Central memory CD8-positive, alpha-beta T cell (primary cell): ENCODE results near the gene SLIT1.

Experiments
- ATAC-seq: fragments of 150-1000 bp; cut with Tn5 transposase; replicated peaks from 2 replicates; pipeline ENCODE4 v1.10.0; 2022; ENCODE audit warnings: mild to moderate bottlenecking, moderate FRiP score, moderate number of reproducible peaks; ENCODE audit not compliant: poor library complexity, severe bottlenecking; ENCODE audit errors: extremely low read depth
- DNase-seq, 2 donors: peaks; one replicate each; pipeline ENCODE4 v3.0.0; 2021; ENCODE audit warnings: low spot score in 2 of 2
- H3K27ac Mint-ChIP-seq: one replicate; pipeline ENCODE4 v1.8.0; 2022; ENCODE audit warnings: low read depth, mild to moderate bottlenecking, moderate library complexity, mixed read lengths
- H3K27me3 Mint-ChIP-seq: one replicate; pipeline ENCODE4 v1.8.0; 2022; ENCODE audit warnings: mixed read lengths
- H3K36me3 Mint-ChIP-seq: one replicate; pipeline ENCODE4 v1.8.0; 2022; ENCODE audit warnings: mild to moderate bottlenecking, moderate library complexity, mixed read lengths; ENCODE audit not compliant: insufficient read depth
- H3K4me1 Mint-ChIP-seq: one replicate; pipeline ENCODE4 v1.8.0; 2022; ENCODE audit warnings: mixed read lengths
- H3K4me3 Mint-ChIP-seq: one replicate; pipeline ENCODE4 v1.8.0; 2022; ENCODE audit warnings: mild to moderate bottlenecking, moderate library complexity, mixed read lengths
- H3K9me3 Mint-ChIP-seq: one replicate; pipeline ENCODE4 v1.8.0; 2022; ENCODE audit warnings: mixed read lengths

Gene SLIT1

GRCh38 chr10:97106207-97106606 is 79.6 kb downstream of the SLIT1 start:
- Mint-ChIP-seq H3K27me3 (no peaks in the 10 kb centered on the region), H3K27ac (no peak overlapping the region), H3K36me3 (no peaks in the 10 kb centered on the region), H3K9me3 (no peaks in the 10 kb centered on the region), H3K4me1 (peaks cover 29% of the 10 kb centered on the region), H3K4me3 (no peak overlapping the region)
- no peak for DNase-seq
- ATAC-seq = no peak

GRCh38 chr10:97105303-97105702 is 80.5 kb downstream of the SLIT1 start:
- H3K27me3 Mint-ChIP-seq = no peaks in the 10 kb centered on the region
- no peaks in the 10 kb centered on the region for H3K9me3 Mint-ChIP-seq
- H3K4me1 Mint-ChIP-seq = peaks cover 29% of the 10 kb centered on the region
- no peak overlapping the region for H3K4me3 Mint-ChIP-seq
- H3K36me3 Mint-ChIP-seq = no peaks in the 10 kb centered on the region
- H3K27ac Mint-ChIP-seq = no peak overlapping the region
- DNase-seq (no peak), ATAC-seq (no peak)

- no peaks in the 10 kb centered on the region for H3K36me3 Mint-ChIP-seq
- no peak overlapping the region for H3K27ac Mint-ChIP-seq
- ATAC-seq (no peak), DNase-seq (no peak)
- H3K27me3 Mint-ChIP-seq = no peaks in the 10 kb centered on the region
- H3K4me3 Mint-ChIP-seq = no peak overlapping the region
- no peaks in the 10 kb centered on the region for H3K9me3 Mint-ChIP-seq
- peaks cover 28% of the 10 kb centered on the region for H3K4me1 Mint-ChIP-seq
Observed at GRCh38 chr10:97103316-97104080, 82.3 kb downstream of the SLIT1 start.

GRCh38 chr10:97102441-97102840 is 83.3 kb downstream of the SLIT1 start:
- no peak overlapping the region for H3K27ac Mint-ChIP-seq
- no peaks in the 10 kb centered on the region for H3K27me3 Mint-ChIP-seq
- no peak overlapping the region for H3K4me3 Mint-ChIP-seq
- ATAC-seq (no peak), DNase-seq (no peak)
- H3K9me3 Mint-ChIP-seq = no peaks in the 10 kb centered on the region
- H3K36me3 Mint-ChIP-seq = no peaks in the 10 kb centered on the region
- peaks cover 28% of the 10 kb centered on the region for H3K4me1 Mint-ChIP-seq

- no peak overlapping the region for H3K27ac Mint-ChIP-seq
- no peaks in the 10 kb centered on the region for H3K27me3 Mint-ChIP-seq
- H3K9me3 Mint-ChIP-seq = no peaks in the 10 kb centered on the region
- no peak for DNase-seq
- ATAC-seq = no peak
- peaks cover 32% of the 10 kb centered on the region for H3K4me1 Mint-ChIP-seq
- H3K4me3 Mint-ChIP-seq = no peak overlapping the region
- no peaks in the 10 kb centered on the region for H3K36me3 Mint-ChIP-seq
Observed at GRCh38 chr10:97101166-97101940, 84.4 kb downstream of the SLIT1 start.

GRCh38 chr10:97100657-97101056 is 85.1 kb downstream of the SLIT1 start:
- Mint-ChIP-seq H3K9me3 (no peaks in the 10 kb centered on the region), H3K4me3 (no peak overlapping the region), H3K27me3 (no peaks in the 10 kb centered on the region), H3K36me3 (no peaks in the 10 kb centered on the region), H3K4me1 (peaks cover 39% of the 10 kb centered on the region), H3K27ac (no peak overlapping the region)
- DNase-seq = no peak
- no peak for ATAC-seq

GRCh38 chr10:97099868-97100267 is 85.9 kb downstream of the SLIT1 start:
- no peaks in the 10 kb centered on the region for H3K27me3 Mint-ChIP-seq
- no peak overlapping the region for H3K27ac Mint-ChIP-seq
- no peaks in the 10 kb centered on the region for H3K9me3 Mint-ChIP-seq
- ATAC-seq = no peak
- H3K4me1 Mint-ChIP-seq = peaks cover 47% of the 10 kb centered on the region
- no peaks in the 10 kb centered on the region for H3K36me3 Mint-ChIP-seq
- no peak overlapping the region for H3K4me3 Mint-ChIP-seq
- no peak for DNase-seq

- Mint-ChIP-seq H3K4me1 (peaks cover 53% of the 10 kb centered on the region), H3K36me3 (no peaks in the 10 kb centered on the region), H3K4me3 (no peak overlapping the region), H3K27ac (peak overlapping the region; percentile 51), H3K27me3 (no peaks in the 10 kb centered on the region), H3K9me3 (no peaks in the 10 kb centered on the region)
- ATAC-seq = no peak
- DNase-seq = no peak
Observed at GRCh38 chr10:97099089-97099488, 86.7 kb downstream of the SLIT1 start.

- H3K27me3 Mint-ChIP-seq = no peaks in the 10 kb centered on the region
- ATAC-seq (no peak), DNase-seq (no peak)
- peak overlapping the region; percentile 80 for H3K27ac Mint-ChIP-seq
- H3K9me3 Mint-ChIP-seq = no peaks in the 10 kb centered on the region
- H3K4me3 Mint-ChIP-seq = peak overlapping the region; percentile 74
- peaks cover 47% of the 10 kb centered on the region for H3K4me1 Mint-ChIP-seq
- H3K36me3 Mint-ChIP-seq = peaks cover 1% of the 10 kb centered on the region
Observed at GRCh38 chr10:97097084-97097433, 88.7 kb downstream of the SLIT1 start.

GRCh38 chr10:97096261-97097083 is 89.3 kb downstream of the SLIT1 start:
- H3K4me3 Mint-ChIP-seq = peak overlapping the region; percentile 74
- H3K27me3 Mint-ChIP-seq = no peaks in the 10 kb centered on the region
- DNase-seq = peak in 1 of 2 donors; percentile 55

GRCh38 chr10:97095701-97096260 is 90.0 kb downstream of the SLIT1 start:
- Mint-ChIP-seq H3K27ac (peak overlapping the region; percentile 80), H3K9me3 (no peaks in the 10 kb centered on the region), H3K36me3 (peaks cover 1% of the 10 kb centered on the region), H3K27me3 (no peaks in the 10 kb centered on the region), H3K4me1 (peaks cover 47% of the 10 kb centered on the region), H3K4me3 (peak overlapping the region; percentile 74)
- DNase-seq = no peak
- peak; percentile 13 for ATAC-seq

More at GRCh38 chr10:97096261-97097083, 89.3 kb downstream of the SLIT1 start:
- H3K36me3 Mint-ChIP-seq = peaks cover 1% of the 10 kb centered on the region
- no peaks in the 10 kb centered on the region for H3K9me3 Mint-ChIP-seq
- peaks cover 47% of the 10 kb centered on the region for H3K4me1 Mint-ChIP-seq
- peak overlapping the region; percentile 80 for H3K27ac Mint-ChIP-seq
- peak; percentile 86 for ATAC-seq

- Mint-ChIP-seq H3K36me3 (peaks cover 1% of the 10 kb centered on the region), H3K9me3 (no peaks in the 10 kb centered on the region), H3K4me1 (peaks cover 13% of the 10 kb centered on the region), H3K4me3 (no peak overlapping the region), H3K27me3 (peaks cover 50% of the 10 kb centered on the region), H3K27ac (no peak overlapping the region)
- ATAC-seq = no peak
- DNase-seq = no peak
Observed at GRCh38 chr10:97090644-97091043, 95.1 kb downstream of the SLIT1 start.
